PFSK-1 (cell line): ENCODE data around the gene SNX10.

Experiments used
- POLR2AphosphoS5 ChIP-seq: IDR thresholded peaks from 2 replicates; pipeline ENCODE4 v1.6.1; 2012; ENCODE audit warnings: low read depth, mild to moderate bottlenecking, control low read depth, low read length, moderate library complexity
- TF ChIP-seq, protein P1 (sequence below), 2 experiments: IDR thresholded peaks; 2 replicates each; pipeline versions ENCODE4 v1.6.1 to v1.8.0; 2011 to 2012; ENCODE audit warnings: low read depth in 2 of 2, low read length in 2 of 2, control low read depth in 1 of 2, inconsistent platforms in 1 of 2, mild to moderate bottlenecking in 1 of 2, moderate library complexity in 1 of 2; ENCODE audit not compliant: insufficient read depth in 1 of 2

DNA sequence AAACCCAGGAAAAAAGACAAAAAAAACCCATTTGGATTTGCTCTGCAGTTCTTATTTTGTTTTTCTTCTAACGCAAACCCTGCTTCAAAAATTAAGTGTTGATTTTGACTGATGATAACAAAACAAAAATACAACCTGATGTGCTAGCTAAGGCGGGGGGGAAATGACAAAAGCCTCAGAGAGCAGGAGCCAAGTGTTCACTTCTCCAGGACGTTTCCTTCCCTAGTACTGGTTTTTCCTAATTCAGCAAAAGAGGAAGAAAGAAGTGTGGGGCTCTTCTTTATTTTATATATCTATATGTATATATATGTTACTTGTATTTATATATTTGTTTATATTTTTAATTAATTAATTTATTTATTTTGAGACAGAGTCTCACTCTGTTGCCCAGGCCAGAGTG lies 28.0 kb downstream of the SNX10 start:
- no peak for TF ChIP-seq POLR2AphosphoS5
- TF ChIP-seq, protein P1, sequence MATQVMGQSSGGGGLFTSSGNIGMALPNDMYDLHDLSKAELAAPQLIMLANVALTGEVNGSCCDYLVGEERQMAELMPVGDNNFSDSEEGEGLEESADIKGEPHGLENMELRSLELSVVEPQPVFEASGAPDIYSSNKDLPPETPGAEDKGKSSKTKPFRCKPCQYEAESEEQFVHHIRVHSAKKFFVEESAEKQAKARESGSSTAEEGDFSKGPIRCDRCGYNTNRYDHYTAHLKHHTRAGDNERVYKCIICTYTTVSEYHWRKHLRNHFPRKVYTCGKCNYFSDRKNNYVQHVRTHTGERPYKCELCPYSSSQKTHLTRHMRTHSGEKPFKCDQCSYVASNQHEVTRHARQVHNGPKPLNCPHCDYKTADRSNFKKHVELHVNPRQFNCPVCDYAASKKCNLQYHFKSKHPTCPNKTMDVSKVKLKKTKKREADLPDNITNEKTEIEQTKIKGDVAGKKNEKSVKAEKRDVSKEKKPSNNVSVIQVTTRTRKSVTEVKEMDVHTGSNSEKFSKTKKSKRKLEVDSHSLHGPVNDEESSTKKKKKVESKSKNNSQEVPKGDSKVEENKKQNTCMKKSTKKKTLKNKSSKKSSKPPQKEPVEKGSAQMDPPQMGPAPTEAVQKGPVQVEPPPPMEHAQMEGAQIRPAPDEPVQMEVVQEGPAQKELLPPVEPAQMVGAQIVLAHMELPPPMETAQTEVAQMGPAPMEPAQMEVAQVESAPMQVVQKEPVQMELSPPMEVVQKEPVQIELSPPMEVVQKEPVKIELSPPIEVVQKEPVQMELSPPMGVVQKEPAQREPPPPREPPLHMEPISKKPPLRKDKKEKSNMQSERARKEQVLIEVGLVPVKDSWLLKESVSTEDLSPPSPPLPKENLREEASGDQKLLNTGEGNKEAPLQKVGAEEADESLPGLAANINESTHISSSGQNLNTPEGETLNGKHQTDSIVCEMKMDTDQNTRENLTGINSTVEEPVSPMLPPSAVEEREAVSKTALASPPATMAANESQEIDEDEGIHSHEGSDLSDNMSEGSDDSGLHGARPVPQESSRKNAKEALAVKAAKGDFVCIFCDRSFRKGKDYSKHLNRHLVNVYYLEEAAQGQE (IDR thresholded peaks at IDR 0.05; ENCODE audit: insufficient read depth in 1 of 2, low read depth in 2 of 2, low read length in 2 of 2), result no peak
